Fibroblast of pulmonary artery (primary cell): ENCODE measurements around the gene CDT1.
A peak's percentile ranks its signal among the peaks of the same experiment; 100 is the strongest.
"Not testable (repeated sequence)": the region's sequence is repeated elsewhere in the genome, so short reads cannot be mapped to it uniquely, and the experiment has no call there.

Experiments used
- DNase-seq: peaks from one replicate; pipeline ENCODE4 v3.0.0-alpha.2; 2010; ENCODE audit warnings: low read depth
- H3K4me3 ChIP-seq: replicated peaks from 2 replicates; pipeline ENCODE4 v1.5.1; 2011; ENCODE audit warnings: low read depth, mild to moderate bottlenecking, control low read depth, low read length, moderate library complexity
- CTCF ChIP-seq: IDR thresholded peaks from 2 replicates; pipeline ENCODE4 v1.5.1; 2011; ENCODE audit warnings: mild to moderate bottlenecking, control low read depth, low read length, inconsistent platforms; ENCODE audit errors: missing control alignments

CDT1 gene

GRCh38 chr16:88784074-88784855 is 19.3 kb upstream of the CDT1 start:
- DNase-seq: peak; percentile 83
- H3K4me3 ChIP-seq: peak overlapping the region; percentile 65
- peak; percentile 52 for TF ChIP-seq CTCF

GRCh38 chr16:88784856-88785105 is 18.8 kb upstream of the CDT1 start:
- DNase-seq: no peak
- no peak for TF ChIP-seq CTCF
- peak overlapping the region; percentile 65 for H3K4me3 ChIP-seq

- peak; percentile 46 for TF ChIP-seq CTCF
- DNase-seq: peak; percentile 63
- H3K4me3 ChIP-seq: peak within 1 kb of the TSS; percentile 65
Measured at GRCh38 chr16:88785106-88785924, 18.3 kb upstream of the CDT1 start, which contains the start of gene PIEZO1. Gene PIEZO1 (minus strand): TSS chr16:88785220. CDS start chr16:88784964, 256 bp downstream.

- no peak overlapping the region for H3K4me3 ChIP-seq
- DNase-seq: no peak
- TF ChIP-seq CTCF: no peak
Measured at GRCh38 chr16:88787579-88788314, 15.8 kb upstream of the CDT1 start.

GRCh38 chr16:88788749-88789148 is 14.8 kb upstream of the CDT1 start:
- not testable (repeated sequence) for DNase-seq, H3K4me3 ChIP-seq

GRCh38 chr16:88789594-88789993 is 14.0 kb upstream of the CDT1 start:
- H3K4me3 ChIP-seq: no peak overlapping the region
- no peak for DNase-seq
- TF ChIP-seq CTCF: no peak
